ENCODE data around the gene OR2AT4.
"Not testable (repeated sequence)": the region's sequence is repeated elsewhere in the genome, so short reads cannot be mapped to it uniquely, and the experiment has no call there.

Gene OR2AT4

GRCh38 chr11:75105967-75106681 is 9.4 kb upstream of the OR2AT4 start:
- DNase-seq; in situ Hi-C loops (cut with MboI; ENCODE audit: low pct_unique_long_range_greater_than_20kb, low sequenced_read_pairs): not testable (repeated sequence)

- in situ Hi-C loops (cut with MboI; ENCODE audit: low pct_unique_long_range_greater_than_20kb, low sequenced_read_pairs) = no loop called here
- DNase-seq = no peak
Measured at GRCh38 chr11:75105462-75105925, 8.8 kb upstream of the OR2AT4 start.

- DNase-seq = no peak
- in situ Hi-C loops (cut with MboI; ENCODE audit: low pct_unique_long_range_greater_than_20kb, low sequenced_read_pairs) = no loop called here
Measured at GRCh38 chr11:75103380-75104026, 6.8 kb upstream of the OR2AT4 start.

GRCh38 chr11:75101424-75102128 is 4.9 kb upstream of the OR2AT4 start:
- no peak for DNase-seq
- in situ Hi-C loops (cut with MboI; ENCODE audit: low pct_unique_long_range_greater_than_20kb, low sequenced_read_pairs) = no loop called here

- DNase-seq = no peak
- in situ Hi-C loops (cut with MboI; ENCODE audit: low pct_unique_long_range_greater_than_20kb, low sequenced_read_pairs) = no loop called here
Measured at GRCh38 chr11:75100314-75100713, 3.6 kb upstream of the OR2AT4 start.

- DNase-seq = no peak
- in situ Hi-C loops (cut with MboI; ENCODE audit: low pct_unique_long_range_greater_than_20kb, low sequenced_read_pairs) = no loop called here
Measured at GRCh38 chr11:75099635-75100034, 3.0 kb upstream of the OR2AT4 start.

- in situ Hi-C loops (cut with MboI; ENCODE audit: low pct_unique_long_range_greater_than_20kb, low sequenced_read_pairs); DNase-seq: not testable (repeated sequence)
Measured at GRCh38 chr11:75098835-75099439, 2.3 kb upstream of the OR2AT4 start.

- in situ Hi-C loops (cut with MboI; ENCODE audit: low pct_unique_long_range_greater_than_20kb, low sequenced_read_pairs); DNase-seq: not testable (repeated sequence)
Measured at GRCh38 chr11:75098181-75098580, 1.5 kb upstream of the OR2AT4 start.

GRCh38 chr11:75097173-75097557 is 489 bp upstream of the OR2AT4 start:
- in situ Hi-C loops (cut with MboI; ENCODE audit: low pct_unique_long_range_greater_than_20kb, low sequenced_read_pairs) = no loop called here

GRCh38 chr11:75094382-75094781 is 2.3 kb downstream of the OR2AT4 start:
- in situ Hi-C loops (cut with MboI; ENCODE audit: low pct_unique_long_range_greater_than_20kb, low sequenced_read_pairs); DNase-seq: not testable (repeated sequence)

More at GRCh38 chr11:75097173-75097557, 489 bp upstream of the OR2AT4 start:
- DNase-seq = no peak

- in situ Hi-C loops (cut with MboI; ENCODE audit: low pct_unique_long_range_greater_than_20kb, low sequenced_read_pairs) = no loop called here
- DNase-seq = no peak
Measured at GRCh38 chr11:75090671-75091177, 6.0 kb downstream of the OR2AT4 start.

- DNase-seq = peak; percentile 21
- in situ Hi-C loops (cut with MboI; ENCODE audit: low pct_unique_long_range_greater_than_20kb, low sequenced_read_pairs) = no loop called here
Measured at GRCh38 chr11:75087319-75088305, 9.1 kb downstream of the OR2AT4 start.

GRCh38 chr11:75084883-75085282 is 11.8 kb downstream of the OR2AT4 start:
- DNase-seq = no peak
- in situ Hi-C loops (cut with MboI; ENCODE audit: low pct_unique_long_range_greater_than_20kb, low sequenced_read_pairs) = no loop called here

- no peak for DNase-seq
- in situ Hi-C loops (cut with MboI; ENCODE audit: low pct_unique_long_range_greater_than_20kb, low sequenced_read_pairs) = no loop called here
Measured at GRCh38 chr11:75083217-75083605, 13.5 kb downstream of the OR2AT4 start.

- in situ Hi-C loops (cut with MboI; ENCODE audit: low pct_unique_long_range_greater_than_20kb, low sequenced_read_pairs) = no loop called here
Measured at GRCh38 chr11:75082601-75083216, 14.0 kb downstream of the OR2AT4 start.

GRCh38 chr11:75079546-75079945 is 17.1 kb downstream of the OR2AT4 start:
- no peak for DNase-seq
- in situ Hi-C loops (cut with MboI; ENCODE audit: low pct_unique_long_range_greater_than_20kb, low sequenced_read_pairs) = no loop called here

More at GRCh38 chr11:75082601-75083216, 14.0 kb downstream of the OR2AT4 start:
- DNase-seq = no peak

- in situ Hi-C loops (cut with MboI; ENCODE audit: low pct_unique_long_range_greater_than_20kb, low sequenced_read_pairs) = no loop called here
- DNase-seq = no peak
Measured at GRCh38 chr11:75078233-75078632, 18.4 kb downstream of the OR2AT4 start.

GRCh38 chr11:75077316-75077715 is 19.4 kb downstream of the OR2AT4 start:
- in situ Hi-C loops (cut with MboI; ENCODE audit: low pct_unique_long_range_greater_than_20kb, low sequenced_read_pairs) = no loop called here
- DNase-seq = no peak
